ENCODE results near the gene FAM83C.

Gene FAM83C

DNA sequence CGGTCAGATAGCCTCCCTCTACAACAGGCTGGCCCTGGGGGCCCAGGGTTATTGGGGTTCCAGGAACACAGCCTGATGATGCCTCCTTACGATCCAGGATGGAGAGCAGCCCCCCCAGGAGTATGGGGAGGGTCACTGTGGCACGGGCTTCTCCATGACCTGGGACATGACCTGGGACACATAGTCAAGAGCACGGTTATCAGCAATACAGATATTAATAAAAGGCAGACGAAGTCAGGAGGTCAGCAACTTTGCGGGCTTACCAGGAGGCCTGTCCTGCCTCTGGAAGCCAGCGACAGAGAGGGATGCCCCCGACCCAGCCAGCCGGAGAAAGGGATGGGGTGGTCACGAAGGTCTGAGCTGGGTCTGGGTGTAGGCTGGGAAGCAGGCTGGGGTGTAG lies 15.1 kb downstream of the FAM83C start:
- peak overlapping the region; percentile 93 for H3K4me3 ChIP-seq (ENCODE audit: low read depth, low read length)
- TF ChIP-seq, protein P1, sequence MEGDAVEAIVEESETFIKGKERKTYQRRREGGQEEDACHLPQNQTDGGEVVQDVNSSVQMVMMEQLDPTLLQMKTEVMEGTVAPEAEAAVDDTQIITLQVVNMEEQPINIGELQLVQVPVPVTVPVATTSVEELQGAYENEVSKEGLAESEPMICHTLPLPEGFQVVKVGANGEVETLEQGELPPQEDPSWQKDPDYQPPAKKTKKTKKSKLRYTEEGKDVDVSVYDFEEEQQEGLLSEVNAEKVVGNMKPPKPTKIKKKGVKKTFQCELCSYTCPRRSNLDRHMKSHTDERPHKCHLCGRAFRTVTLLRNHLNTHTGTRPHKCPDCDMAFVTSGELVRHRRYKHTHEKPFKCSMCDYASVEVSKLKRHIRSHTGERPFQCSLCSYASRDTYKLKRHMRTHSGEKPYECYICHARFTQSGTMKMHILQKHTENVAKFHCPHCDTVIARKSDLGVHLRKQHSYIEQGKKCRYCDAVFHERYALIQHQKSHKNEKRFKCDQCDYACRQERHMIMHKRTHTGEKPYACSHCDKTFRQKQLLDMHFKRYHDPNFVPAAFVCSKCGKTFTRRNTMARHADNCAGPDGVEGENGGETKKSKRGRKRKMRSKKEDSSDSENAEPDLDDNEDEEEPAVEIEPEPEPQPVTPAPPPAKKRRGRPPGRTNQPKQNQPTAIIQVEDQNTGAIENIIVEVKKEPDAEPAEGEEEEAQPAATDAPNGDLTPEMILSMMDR (IDR thresholded peaks at IDR 0.05; ENCODE audit: low read depth, low read length, missing control alignments) = no peak
- no peak for DNase-seq (ENCODE audit: low read depth)

DNA sequence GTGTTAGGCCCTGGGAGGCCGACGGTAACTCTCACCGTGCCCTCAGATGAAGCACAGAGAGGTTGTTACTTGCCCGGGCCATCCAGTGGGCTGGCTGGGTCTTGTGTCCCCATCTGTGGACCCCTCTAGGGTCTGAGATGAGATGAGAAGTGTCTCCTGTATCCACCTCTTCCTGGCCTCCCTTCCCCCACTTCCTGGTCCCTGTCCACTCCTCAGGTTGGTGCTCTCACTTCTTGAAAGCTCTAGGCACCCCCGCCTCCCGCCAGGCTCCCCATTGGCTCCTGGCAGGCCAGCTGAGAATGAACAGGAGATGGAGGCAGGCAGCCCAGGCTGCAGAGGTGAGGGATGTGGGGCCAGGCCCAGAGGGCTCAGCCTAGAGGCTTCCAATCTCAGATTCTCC lies 15.8 kb downstream of the FAM83C start:
- H3K4me3 ChIP-seq (ENCODE audit: low read depth, low read length) = peak overlapping the region; percentile 93
- TF ChIP-seq, protein P1 (IDR thresholded peaks at IDR 0.05; ENCODE audit: low read depth, low read length, missing control alignments) = no peak
- no peak for DNase-seq (ENCODE audit: low read depth)

DNA sequence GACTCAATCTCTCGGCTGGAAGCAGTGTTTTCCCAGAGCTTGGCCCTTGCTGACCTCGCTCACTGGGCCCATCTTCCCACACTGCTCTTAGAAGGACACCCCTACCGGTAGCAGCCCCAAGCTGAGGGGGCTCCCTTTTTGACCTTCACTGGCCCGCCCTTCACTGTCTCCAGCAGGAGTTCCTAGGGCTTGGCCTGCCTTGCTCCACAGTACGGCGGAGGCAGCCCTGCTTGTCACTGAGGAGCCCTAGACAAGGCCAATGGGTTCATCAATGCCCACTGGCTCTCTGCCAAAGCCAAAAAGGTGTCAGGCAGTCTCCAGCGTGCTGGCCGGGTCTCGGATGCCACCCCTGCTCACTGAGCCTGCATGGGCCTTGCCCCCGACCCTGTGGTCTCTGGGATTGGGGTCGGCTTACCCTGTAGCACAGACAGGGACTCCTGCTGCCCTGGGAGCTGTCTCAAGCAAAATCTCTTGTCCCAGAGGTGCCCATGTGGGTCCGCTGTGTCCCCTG lies 16.4 kb downstream of the FAM83C start:
- H3K4me3 ChIP-seq (ENCODE audit: low read depth, low read length) = no peak overlapping the region
- DNase-seq (ENCODE audit: low read depth) = no peak
- TF ChIP-seq, protein P1 (IDR thresholded peaks at IDR 0.05; ENCODE audit: low read depth, low read length, missing control alignments) = no peak

DNA sequence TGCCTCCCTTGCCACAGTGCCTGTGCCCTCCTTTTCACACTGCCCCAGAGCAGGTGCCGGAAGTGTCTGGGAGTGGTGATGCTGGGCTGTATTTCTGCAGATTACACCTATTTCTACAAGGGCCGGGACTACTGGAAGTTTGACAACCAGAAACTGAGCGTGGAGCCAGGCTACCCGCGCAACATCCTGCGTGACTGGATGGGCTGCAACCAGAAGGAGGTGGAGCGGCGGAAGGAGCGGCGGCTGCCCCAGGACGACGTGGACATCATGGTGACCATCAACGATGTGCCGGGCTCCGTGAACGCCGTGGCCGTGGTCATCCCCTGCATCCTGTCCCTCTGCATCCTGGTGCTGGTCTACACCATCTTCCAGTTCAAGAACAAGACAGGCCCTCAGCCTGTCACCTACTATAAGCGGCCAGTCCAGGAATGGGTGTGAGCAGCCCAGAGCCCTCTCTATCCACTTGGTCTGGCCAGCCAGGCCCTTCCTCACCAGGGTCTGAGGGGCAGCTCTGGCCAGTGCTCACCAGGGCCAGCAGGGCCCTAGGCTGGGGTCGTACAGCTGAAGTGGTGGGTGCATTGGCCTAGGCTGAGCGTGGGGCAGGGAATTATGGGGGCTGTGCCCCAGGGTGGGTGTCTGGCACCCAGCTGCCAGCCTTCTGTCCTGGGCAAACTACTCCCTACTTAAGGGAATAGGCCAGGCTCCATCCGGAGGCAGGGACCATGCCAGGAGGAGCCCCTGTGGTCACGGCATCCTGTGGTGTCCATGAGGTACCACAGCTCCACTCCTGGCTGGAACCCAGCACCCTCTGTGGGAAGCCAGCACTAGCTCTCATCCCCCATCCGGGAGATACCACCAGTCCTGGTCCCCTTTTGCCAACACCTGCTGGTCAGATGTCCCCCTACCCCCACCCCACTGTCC lies 17.8 kb downstream of the FAM83C start:
- TF ChIP-seq, protein P1 (IDR thresholded peaks at IDR 0.05; ENCODE audit: low read depth, low read length, missing control alignments) = no peak
- no peak overlapping the region for H3K4me3 ChIP-seq (ENCODE audit: low read depth, low read length)
- DNase-seq (ENCODE audit: low read depth) = no peak

DNA sequence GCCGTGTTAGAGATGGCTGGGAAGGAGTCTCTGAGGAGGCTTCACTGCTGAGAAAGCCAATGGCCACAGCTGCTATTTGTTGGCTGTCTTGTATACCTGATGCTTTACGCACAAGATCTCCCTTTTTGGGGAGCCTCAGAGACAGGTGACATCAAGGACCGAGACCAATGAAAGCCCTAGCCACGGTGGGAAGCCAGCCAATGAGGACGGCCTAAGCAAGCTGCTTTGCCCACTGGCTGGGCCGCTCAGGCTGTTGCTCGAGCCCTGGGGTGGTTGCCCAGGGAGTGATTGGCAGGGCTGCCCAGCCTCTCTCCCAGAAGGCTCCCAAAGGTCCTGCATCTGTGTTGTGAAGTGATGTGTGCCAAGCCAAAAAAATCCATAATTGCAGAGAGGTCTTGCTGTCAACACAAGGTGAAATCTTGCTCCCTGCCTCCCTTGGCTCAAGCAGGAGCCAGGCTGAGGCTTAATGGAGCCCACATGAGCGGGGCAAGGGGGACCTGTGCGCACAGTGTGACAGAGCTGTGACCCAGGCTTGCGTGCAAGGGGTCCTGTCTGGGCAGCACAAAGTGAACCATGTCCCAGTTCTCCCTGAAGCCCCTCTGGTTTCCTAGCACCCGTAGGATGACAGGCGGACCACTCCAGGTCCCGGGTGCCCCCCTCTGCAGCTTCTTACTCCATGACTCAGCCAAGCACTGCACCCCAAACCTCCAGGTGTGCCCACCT lies 18.6 kb downstream of the FAM83C start:
- no peak overlapping the region for H3K4me3 ChIP-seq (ENCODE audit: low read depth, low read length)
- TF ChIP-seq, protein P1 (IDR thresholded peaks at IDR 0.05; ENCODE audit: low read depth, low read length, missing control alignments) = no peak
- no peak for DNase-seq (ENCODE audit: low read depth)

DNA sequence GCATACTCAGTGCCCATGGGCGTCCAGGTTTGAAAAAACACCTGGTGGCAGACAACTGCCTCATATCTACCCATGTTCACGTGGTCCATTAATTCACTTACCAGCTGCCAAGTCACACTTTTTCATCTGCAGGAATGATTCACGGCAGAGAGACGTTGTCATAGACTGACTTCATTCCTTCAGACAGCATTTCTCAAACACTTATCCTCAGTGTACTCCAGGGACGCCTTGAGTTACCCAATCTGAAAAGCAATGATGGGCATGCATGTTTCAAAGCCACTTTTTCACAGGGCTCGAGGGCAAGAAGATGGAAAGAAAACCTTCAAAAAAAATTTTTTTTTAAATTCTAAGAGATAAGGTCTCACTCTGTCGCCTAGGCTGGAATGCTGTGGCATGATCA lies 20.3 kb downstream of the FAM83C start:
- DNase-seq (ENCODE audit: low read depth) = no peak
- TF ChIP-seq, protein P1 (IDR thresholded peaks at IDR 0.05; ENCODE audit: low read depth, low read length, missing control alignments) = no peak
- no peak overlapping the region for H3K4me3 ChIP-seq (ENCODE audit: low read depth, low read length)
